Ishikawa (cell line): Measurements from ENCODE around the gene GRK3.

Source experiments
- CEBPB ChIP-seq: IDR thresholded peaks from 2 replicates; pipeline ENCODE4 v1.6.1; 2012
- CREB1 ChIP-seq: IDR thresholded peaks from 2 replicates; pipeline ENCODE4 v1.6.1; 2012; ENCODE audit warnings: low read depth
- EGR1 ChIP-seq: IDR thresholded peaks from 2 replicates; pipeline ENCODE4 v1.6.1; 2012
- EP300 ChIP-seq: IDR thresholded peaks from 2 replicates; pipeline ENCODE4 v1.6.1; 2012; ENCODE audit warnings: borderline replicate concordance
- FOXM1 ChIP-seq: IDR thresholded peaks from 2 replicates; pipeline ENCODE4 v1.6.1; 2012; ENCODE audit warnings: low read depth, borderline replicate concordance
- MAX ChIP-seq: IDR thresholded peaks from 2 replicates; pipeline ENCODE4 v1.6.1; 2012
- NFIC ChIP-seq: IDR thresholded peaks from 2 replicates; pipeline ENCODE4 v1.6.1; 2012
- RAD21 ChIP-seq: IDR thresholded peaks from 2 replicates; pipeline ENCODE4 v1.6.1; 2012; ENCODE audit warnings: low read depth
- REST ChIP-seq: IDR thresholded peaks from 2 replicates; pipeline ENCODE4 v1.6.1; 2012; ENCODE audit warnings: low read depth, mild to moderate bottlenecking
- TAF1 ChIP-seq: IDR thresholded peaks from 2 replicates; pipeline ENCODE4 v1.6.1; 2012; ENCODE audit warnings: low read depth, mild to moderate bottlenecking
- TCF12 ChIP-seq: IDR thresholded peaks from 2 replicates; pipeline ENCODE4 v1.6.1; 2012; ENCODE audit warnings: low read depth
- TEAD4 ChIP-seq: IDR thresholded peaks from 2 replicates; pipeline ENCODE4 v1.6.1; 2012
- USF1 ChIP-seq: IDR thresholded peaks from 2 replicates; pipeline ENCODE4 v1.6.1; 2012
- YY1 ChIP-seq: IDR thresholded peaks from 2 replicates; pipeline ENCODE4 v1.6.1; 2012; ENCODE audit warnings: low read depth
- ZBTB7A ChIP-seq: IDR thresholded peaks from 2 replicates; pipeline ENCODE4 v1.6.1; 2012; ENCODE audit warnings: low read depth

Gene GRK3

GRCh38 chr22:25554689-25555088 lies 9.8 kb upstream of the GRK3 start:
- TF ChIP-seq NFIC: no peak
- TF ChIP-seq EGR1: no peak
- no peak for TF ChIP-seq CREB1
- no peak for TF ChIP-seq TAF1
- TF ChIP-seq RAD21: no peak
- TF ChIP-seq REST: no peak
- no peak for TF ChIP-seq FOXM1
- no peak for TF ChIP-seq MAX
- no peak for TF ChIP-seq ZBTB7A
- no peak for TF ChIP-seq TEAD4
- TF ChIP-seq EP300: no peak
- TF ChIP-seq YY1: no peak
- no peak for TF ChIP-seq USF1
- TF ChIP-seq CEBPB: no peak
- no peak for TF ChIP-seq TCF12

- TF ChIP-seq TEAD4 (no peak), EGR1 (no peak), ZBTB7A (no peak), CREB1 (no peak), TCF12 (no peak), MAX (no peak), USF1 (no peak), REST (no peak), NFIC (no peak), EP300 (no peak), RAD21 (no peak), TAF1 (no peak), CEBPB (no peak), FOXM1 (no peak), YY1 (no peak)
Observed at GRCh38 chr22:25555586-25555985, 8.9 kb upstream of the GRK3 start.

GRCh38 chr22:25557218-25557617 lies 7.3 kb upstream of the GRK3 start:
- no peak for TF ChIP-seq EP300
- no peak for TF ChIP-seq YY1
- no peak for TF ChIP-seq FOXM1
- TF ChIP-seq TEAD4: no peak
- TF ChIP-seq NFIC: no peak
- TF ChIP-seq ZBTB7A: no peak
- TF ChIP-seq TCF12: no peak
- TF ChIP-seq USF1: no peak
- TF ChIP-seq MAX: no peak
- no peak for TF ChIP-seq REST

GRCh38 chr22:25558341-25558740 lies 6.1 kb upstream of the GRK3 start:
- no peak for TF ChIP-seq FOXM1
- TF ChIP-seq TCF12: no peak
- TF ChIP-seq NFIC: no peak
- TF ChIP-seq YY1: no peak
- no peak for TF ChIP-seq EP300
- TF ChIP-seq TAF1: no peak
- no peak for TF ChIP-seq MAX
- TF ChIP-seq USF1: no peak
- no peak for TF ChIP-seq RAD21
